Middle frontal gyrus (tissue), 1 donor: ENCODE data around the gene SHB.

Source experiments
- DNase-seq: peaks from one replicate; pipeline ENCODE4 v3.0.0-alpha.2; 2015; ENCODE audit warnings: low spot score; ENCODE audit errors: extremely low spot score

The SHB gene, protein sequence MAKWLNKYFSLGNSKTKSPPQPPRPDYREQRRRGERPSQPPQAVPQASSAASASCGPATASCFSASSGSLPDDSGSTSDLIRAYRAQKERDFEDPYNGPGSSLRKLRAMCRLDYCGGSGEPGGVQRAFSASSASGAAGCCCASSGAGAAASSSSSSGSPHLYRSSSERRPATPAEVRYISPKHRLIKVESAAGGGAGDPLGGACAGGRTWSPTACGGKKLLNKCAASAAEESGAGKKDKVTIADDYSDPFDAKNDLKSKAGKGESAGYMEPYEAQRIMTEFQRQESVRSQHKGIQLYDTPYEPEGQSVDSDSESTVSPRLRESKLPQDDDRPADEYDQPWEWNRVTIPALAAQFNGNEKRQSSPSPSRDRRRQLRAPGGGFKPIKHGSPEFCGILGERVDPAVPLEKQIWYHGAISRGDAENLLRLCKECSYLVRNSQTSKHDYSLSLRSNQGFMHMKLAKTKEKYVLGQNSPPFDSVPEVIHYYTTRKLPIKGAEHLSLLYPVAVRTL

DNA sequence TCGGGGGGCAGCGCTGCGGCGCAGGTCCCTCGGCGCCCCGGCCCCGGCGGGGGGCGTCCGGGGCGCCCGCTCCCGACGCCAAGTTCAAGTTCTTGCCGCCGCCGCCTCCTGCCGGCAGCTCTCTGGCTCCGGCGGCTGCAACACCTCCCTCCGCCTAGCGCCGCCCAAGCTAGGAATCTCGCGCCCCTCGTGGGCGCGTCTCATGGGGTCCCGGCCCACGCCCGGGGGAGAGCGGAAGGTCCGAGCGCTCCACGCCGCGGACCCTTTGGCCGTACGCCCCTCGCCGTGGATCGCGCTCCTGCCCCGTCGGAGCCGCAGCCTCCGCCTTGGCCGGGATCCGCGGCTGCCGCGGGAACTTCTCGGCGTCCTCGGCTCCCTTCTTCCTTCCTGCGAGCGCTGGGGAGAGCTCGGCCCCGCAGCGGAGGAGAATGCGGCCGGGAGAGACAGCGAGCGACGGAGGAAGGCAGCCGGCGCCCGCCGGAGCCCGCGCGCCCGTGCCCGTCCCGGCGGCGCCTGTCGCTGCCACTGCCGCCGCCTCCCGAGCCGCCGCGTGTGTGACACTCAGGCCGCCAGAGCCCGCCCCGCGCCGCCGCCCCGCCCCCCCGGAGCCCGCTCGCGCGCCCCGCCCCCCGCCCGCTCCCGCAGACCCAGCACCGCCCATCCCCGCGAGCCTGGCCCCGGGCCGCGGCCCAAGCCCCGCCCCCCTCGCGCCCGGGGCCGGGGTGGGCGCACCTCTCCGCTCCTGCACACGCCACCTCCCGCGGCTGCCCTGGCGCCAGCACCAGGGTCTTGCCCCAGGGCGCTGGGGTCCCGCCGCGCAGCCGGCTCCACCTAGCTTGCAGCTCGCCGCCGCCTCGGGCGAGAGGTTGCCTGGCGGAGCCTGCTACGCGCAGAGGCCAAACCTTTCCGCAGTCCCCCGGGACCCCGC, at the start of gene SHB:
Gene SHB, minus strand, starts transcription at position 527 of the 928 bp plus-strand sequence. CDS start 582 bp downstream, outside the sequence.
- peak; percentile 36 for DNase-seq

DNA sequence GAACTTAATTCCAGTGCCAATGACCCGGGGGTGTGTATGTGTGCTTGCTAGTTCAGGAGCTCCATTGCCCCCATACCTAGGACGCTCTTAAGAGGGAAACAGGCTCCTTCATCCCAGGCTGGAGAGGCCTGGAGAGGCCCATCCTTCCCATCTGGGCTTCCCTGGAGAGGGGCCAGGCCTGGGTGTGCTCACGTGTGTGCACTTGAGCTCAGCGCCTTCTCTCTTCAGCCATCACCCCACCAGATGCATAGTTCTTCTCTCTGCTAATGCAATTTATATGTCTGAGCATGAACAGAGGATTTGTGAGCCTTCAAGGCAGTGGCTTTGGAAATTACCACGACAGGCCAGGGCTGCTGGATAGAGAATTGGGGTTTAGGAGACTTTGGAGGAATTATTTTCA, 48.6 kb upstream of the SHB start:
- no peak for DNase-seq

DNA sequence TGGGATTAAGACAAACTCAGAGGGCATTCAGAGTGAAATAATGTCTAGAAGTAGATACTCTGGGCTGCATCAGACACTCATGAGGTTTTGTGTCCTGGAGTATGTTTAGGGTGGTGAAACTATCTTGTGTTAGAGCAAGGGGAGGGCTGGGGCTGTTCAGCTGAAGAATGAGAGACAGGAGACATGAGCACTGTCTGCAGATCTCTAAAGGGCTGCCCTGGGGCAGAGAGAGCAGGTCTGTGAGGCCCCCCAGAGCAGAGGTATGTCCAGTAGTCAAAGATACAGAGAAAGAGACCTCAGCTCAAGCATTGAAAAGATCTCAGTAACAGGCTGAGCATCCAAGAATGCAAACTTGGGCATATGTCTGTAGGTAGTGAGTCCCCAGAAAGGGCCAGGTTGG, 45.9 kb upstream of the SHB start:
- no peak for DNase-seq

DNA sequence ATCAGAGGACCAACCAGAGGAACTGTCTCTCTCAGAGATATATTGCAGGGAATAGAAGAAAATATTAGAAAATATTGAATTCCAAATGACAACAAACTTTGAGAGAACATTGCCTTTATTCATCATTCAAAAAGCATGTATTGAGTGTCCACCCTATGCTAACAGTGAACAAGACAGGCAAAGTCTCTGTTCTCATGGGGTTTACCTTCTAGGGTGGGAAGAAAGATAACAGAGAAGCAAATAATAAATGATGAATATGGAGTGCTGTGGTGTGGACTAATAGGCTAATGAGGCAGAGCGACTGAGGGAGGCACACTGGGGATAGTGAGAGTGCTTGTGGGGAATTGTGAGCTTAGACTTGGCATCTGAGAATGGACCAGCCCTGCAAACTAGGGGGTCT, 43.4 kb upstream of the SHB start:
- DNase-seq, result no peak

DNA sequence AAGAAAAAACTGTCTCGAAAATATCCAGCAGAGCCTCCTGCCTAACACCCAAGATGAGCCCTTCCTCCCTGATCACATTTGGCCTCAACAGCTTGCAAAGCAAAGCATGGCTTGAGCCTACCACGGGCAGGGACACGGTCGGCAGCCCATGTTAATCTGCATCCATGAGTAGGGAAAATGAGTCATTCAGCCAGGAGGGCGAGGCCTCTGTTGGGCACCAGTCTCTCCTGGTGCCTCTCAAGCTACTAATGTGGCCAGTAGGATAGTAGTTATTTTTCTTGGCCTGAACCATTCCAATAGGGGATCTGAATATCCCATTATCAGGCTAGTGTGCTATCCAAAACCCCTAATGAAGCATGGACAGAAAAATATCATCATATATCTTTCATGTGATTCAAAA, 43.0 kb upstream of the SHB start:
- DNase-seq, result no peak

DNA sequence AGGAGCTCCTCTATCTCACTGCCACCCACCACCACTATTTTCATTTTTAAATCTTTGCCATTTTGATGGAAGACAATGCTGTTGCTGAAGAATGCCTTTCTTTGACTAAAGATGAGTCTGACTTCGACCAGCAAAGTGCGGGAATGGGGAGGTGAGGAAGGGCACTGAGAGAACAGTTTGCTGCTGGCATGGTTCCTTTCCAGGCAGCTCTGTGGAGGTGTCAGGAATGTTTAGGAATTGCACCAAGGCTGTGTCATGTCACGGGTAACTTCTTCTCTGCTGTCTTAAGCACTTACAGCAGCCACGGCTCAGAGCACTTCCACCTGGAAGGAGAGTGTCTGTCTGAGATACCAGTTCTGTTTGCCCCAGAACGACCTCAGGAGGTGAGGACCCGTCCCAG, 41.4 kb upstream of the SHB start:
- no peak for DNase-seq

DNA sequence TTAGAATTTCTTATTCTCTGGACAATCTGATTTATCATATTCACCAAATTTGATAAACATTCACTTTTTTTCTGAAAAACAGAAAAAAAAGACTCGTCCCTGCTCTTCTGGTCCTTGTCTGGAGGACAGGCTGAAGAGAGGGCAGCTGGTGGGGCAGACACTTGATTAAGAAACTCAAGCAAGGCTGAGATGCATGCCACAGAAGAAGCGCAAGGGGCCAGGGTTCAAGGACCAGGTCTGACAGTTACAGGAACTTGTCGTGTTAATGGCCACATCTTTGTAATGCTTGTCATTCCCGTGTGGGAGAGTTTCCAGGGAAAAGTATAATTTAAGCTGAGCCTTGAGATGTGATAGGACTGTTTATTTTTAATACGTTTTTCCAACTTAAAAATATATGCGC, 40.6 kb upstream of the SHB start:
- no peak for DNase-seq

DNA sequence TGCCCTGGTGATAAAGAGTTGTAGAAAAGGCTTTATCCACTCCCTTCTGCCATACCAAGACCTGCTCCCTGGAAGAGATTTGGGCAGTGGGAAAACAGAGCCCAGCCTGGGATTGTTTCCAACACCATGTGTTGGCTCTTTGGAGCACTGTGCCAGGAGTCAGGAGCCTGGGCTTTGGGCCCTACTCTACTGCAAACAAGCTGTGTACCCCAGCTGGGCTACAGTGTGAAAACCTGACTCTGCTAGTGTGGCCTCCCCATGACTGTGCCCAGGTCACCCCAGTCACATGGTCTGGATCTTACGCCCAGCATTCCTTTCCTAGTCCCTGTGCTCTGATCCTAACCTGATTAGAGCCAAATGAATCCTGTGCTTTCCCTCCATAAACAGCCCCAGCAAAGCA, 39.3 kb upstream of the SHB start:
- DNase-seq, result no peak

DNA sequence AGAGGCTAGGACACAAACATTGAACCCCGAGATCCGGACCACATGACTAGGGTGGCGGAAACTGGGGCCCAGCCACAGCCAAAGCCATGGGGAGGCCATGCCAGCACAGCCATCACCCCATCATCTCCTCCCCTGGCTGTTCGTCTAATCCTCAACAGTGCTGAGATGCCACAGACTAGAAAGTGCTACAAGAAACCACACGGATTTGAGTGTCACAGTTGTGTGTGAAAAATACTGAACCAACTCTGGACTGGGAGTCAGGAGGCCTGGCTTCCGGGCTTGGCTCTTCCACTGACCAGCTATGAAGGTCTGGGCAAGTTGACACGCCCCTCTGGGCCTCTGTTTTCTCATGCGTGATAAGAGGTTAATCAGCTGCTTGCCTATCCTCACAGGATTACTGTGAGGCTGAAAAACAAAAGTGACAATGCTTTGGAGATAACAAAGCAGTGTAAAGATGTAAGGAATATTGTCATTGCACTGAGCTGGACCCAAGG, 38.8 kb upstream of the SHB start:
- no peak for DNase-seq

DNA sequence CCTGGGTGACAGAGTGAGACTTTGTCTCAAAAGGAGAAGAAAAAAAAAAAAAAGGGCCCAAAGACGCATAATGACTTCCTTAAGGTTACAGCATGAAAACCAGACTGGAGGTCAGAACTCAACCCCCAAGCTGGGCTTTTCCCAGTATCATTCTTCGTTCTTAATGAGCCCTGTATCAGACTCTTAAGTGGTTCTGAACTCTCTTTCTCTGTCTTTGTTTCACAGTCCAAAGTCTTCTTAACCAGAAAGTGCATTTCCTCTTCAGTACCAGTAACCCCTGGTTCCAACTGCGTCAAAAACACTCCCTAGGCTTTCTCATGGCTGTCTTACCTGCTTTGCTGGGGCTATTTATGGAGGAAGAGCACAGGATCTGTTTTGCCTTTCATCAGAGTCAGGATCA, 38.4 kb upstream of the SHB start:
- no peak for DNase-seq

DNA sequence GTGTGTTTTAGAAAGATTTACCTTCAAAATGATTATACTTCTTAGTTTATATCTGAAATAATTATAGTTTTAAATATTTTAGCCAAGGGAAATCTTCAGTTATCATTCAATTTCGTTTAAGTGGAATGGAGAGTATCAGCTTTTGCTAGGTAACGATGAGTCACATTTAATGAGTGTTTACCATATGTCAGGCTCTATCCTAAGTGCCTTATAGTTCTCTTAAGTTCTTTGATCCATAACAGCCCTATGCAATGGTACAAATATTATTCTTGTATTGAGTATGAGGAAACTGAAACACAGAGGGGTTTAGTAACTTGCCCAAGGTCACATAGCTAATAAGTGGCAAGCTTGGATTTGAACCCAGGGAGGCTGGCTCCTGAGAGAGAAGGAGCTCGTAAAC, 37.5 kb upstream of the SHB start:
- no peak for DNase-seq

DNA sequence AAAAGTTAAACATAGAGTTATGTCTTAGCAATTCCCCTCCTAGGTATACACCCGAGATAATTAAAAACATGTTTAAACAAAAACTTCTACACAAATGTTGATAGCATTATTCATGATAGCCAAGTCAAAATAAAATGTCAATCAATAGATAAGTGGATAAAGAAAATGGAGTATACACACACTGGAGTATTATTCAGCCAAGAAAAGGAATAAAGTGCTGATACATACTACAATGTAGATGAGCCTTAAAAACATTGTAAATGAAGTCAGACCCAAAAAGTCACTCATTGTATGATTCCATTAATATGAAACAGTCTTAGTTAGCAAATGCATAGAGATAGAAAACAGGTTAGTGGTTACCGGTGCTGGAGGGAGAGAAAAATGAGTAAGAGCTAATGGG, 34.3 kb upstream of the SHB start:
- DNase-seq, result no peak

DNA sequence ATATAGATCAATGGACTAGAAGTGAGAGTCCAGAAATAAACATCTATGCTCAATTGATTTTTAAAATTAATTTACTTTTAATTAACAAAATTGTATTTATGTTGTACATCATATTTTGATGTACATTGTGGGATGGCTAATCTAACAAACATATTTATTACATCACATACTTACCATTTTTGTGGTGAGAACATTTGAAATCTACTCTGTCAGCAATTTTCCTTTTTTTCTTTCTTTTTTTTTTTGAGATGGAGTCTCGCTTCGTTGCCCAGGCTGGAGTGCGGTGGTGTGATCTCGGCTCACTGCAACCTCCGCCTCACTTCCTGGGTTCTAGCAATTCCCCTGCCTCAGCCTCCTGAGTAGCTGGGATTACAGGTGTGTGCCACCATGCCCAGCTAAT, 32.4 kb upstream of the SHB start:
- DNase-seq, result no peak

DNA sequence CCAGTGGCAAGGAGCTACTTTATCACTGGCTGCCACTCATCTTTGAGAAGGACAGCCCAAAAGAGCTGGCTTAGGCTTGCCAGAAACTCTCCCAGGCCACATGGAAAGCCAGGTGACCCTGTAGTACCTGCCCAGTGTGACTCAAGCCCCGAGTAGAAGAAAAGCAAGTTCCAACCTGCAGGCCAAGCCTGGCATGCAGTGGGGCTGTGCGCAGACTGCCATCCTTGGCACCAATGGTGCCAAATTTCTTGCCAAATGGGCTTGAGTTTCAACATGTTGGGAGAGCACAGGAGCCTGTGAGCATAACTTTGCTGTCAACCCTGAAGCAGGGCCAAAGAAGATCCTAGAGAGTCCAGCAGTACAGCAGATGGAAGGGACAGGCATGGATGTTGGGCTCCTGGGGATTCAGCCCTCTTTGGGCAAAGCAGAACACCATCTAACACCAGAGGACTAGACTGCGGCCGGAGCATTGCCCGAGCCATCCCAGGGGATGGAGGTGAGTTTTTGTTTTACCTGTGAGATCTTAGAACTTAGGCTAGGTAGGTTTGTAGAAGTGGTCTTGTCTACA, 27.3 kb upstream of the SHB start:
- no peak for DNase-seq

DNA sequence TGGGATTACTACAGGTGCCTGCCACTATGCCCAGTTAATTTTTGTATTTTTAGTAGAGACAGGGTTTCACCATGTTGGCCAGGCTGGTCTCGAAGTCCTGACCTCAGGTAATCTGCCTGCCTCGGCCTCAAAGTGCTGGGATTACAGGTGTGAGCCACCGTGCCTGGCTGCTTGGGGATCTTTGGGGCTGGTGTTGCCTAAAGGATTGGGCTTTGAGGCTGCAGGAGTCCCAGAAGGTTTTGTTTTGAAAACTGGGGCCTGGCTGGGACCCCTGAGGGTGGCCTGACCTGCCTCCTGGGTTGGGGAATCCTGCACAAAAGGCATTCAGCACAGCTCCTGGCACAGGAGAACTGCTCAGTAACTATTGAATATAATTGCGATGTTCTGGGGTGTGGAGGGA, 25.1 kb upstream of the SHB start:
- DNase-seq, result no peak

DNA sequence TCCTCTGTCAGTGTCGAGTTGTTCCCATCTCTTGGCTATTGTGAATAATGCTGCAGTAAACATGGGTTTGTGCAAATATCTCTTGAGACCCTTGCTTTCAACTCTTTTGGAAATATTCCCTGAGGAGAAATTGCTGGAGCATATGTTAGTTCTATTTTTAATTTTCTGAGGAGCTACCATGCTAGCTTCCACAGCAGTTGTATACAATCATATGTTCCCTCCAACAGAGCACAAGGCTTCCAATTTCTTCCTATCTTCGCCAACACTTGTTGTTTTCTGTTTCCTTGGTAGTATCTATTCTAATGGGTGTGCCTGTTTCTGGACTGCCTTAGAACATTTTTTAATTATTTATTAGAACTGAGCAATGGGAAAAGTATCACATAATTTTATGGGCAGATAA, 23.6 kb upstream of the SHB start:
- DNase-seq, result no peak

DNA sequence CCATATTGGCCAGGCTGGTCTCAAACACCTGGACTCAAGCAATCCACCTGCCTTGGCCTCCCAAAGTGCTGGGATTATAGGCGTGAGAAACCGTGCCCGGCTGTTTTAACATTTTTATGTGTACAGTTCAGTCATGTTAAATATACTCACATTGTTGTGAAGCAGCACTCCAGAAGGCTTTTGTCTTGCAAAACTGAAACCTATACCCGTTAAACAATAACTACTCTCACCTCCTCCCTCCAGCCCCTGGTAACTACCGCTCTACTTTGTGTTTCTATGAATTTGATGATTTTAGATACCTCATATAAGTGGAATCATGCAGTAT, 23.1 kb upstream of the SHB start:
- no peak for DNase-seq

DNA sequence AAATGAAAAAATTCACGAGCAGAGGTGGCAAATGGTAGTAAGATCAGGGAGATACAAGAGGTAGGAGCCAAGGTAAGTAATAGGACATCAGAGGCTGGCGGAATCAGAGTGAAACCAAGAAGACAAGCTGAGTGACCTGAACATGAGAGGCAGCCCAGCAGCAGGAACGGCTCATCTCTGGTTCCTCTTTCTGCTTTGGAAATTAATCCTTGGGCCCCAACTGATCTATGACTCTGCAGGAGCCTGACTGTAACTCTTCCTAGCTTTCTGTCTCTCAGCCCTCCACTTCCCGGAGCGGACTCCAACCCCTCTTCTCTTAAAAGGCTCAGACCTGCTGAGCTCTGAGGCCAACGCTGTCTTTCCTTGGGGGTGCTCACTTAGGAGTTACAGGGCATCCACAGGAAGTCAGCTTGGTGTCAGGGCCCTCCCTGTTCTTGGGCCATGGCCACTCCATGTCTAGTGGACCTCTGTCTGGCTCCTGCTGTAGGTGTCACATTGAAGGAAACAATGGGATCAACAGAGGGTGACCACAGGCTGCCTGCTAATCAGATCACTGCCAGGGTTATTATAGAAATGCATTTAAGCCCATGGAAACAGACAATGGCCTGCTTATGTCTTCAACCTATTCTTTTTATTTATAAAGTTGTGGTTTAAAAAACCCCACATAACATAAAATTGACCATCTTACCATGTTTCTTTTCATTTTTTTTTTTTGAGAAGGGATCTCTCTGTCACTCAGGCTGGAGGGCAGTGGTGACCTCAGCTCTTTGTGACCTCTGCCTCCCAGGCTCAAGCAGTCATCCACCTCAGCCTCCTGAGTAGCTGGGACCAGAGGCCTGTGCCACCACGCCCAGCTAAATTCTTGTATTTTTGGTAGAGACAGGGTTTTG, 22.5 kb upstream of the SHB start:
- DNase-seq, result no peak

DNA sequence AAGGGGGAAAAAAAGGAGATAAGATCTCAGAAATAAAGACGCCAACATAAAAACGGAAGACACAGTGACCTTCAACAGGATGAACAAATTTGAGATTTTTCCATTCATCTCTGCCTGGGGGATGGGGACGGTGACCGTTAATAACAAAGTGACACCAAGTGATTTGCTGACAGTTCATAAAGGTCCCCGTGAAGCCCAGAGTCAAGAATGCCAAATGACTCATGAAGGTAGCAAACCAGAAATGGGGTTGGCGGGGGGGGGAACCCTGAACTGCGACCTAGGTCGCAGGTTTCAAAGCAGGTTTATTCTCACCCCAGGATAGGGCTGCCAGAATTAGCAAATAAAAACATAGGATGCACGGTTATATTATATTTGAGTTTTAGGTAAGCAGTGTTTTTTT, 21.1 kb upstream of the SHB start:
- DNase-seq, result no peak

DNA sequence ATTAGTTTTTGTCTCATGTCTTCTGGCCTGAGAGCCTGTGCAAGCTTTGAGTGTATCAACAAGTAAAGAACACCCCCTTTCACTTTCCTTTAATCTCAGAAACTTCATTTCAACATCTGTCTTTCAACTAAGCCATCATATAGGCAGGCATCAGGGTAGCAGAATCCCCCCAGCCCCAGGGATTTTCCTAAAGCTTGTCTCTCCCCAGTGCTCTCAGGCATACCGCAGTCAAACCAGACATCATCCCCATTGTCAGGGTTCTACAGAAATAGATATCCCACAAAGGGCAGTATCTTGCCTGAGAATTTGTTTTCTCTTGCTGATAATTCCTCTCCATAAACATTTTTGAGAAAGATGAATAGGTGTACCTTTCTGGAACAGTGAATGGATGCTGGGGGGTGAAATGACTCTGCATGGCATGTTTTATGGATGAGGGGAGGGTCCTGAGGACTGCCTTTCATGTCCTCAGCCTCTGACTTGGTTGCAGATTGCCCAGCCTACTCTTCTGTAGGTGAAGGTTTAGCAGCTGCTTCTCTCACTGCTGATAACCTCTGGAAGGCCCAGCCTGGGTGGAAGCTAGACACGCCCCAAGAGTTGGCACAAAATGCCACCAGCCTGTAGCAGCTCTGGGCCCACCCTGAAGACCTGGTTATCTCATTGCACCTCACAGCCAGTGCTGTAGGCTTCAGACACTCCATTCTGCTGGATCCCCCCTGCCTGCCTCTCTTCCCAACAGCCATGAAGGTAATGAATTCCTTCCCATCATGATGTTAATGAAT, 20.5 kb upstream of the SHB start:
- DNase-seq, result no peak
